Measurements from ENCODE around the gene PODXL. TPM values are rescaled to one million over a fixed set of nuclear protein-coding genes. Genes with fewer than 3 reads are reported as not detected.
A peak's percentile ranks its signal among the peaks of the same experiment; 100 is the strongest.

PODXL gene
- total RNA-seq, 1 experiment from 2014 or later: 727 TPM

- no peak overlapping the region for H3K56ac ChIP-seq (ENCODE audit: insufficient read length, low read depth, low read length)
- H4K5ac ChIP-seq (ENCODE audit: insufficient read length, low read depth, low read length): no peak overlapping the region
- no peaks in the 10 kb centered on the region for H3K79me1 ChIP-seq (ENCODE audit: insufficient read depth, low read depth, low read length, poor library complexity, severe bottlenecking)
- DNase-seq: no peak
- no peak overlapping the region for H3K27ac ChIP-seq (ENCODE audit: insufficient read length, low read depth, low read length)
- H3K9me3 ChIP-seq (ENCODE audit: control insufficient read depth, low read depth, low read length): no peaks in the 10 kb centered on the region
- Mint-ChIP-seq H3K27ac (peak overlapping the region in 2 of 3 experiments; percentile 92 to 93; a peak in 3 of 7 replicates), H3K27me3 (ENCODE audit: low read depth) (no peaks in the 10 kb centered on the region), H3K4me3 (no peak overlapping the region), H3K36me3 (ENCODE audit: insufficient read depth in 1 of 3, low read depth in 3 of 3) (peaks cover 63 to 89% (median 89%) of the 10 kb centered on the region in 3 experiments; a peak in 6 of 7 replicates), H3K4me1 (peaks cover 68 to 92% of the 10 kb centered on the region in 2 experiments), H3K9me3 (no peaks in the 10 kb centered on the region)
- H4K91ac ChIP-seq (ENCODE audit: insufficient read length, low read depth, low read length): no peak overlapping the region
- peaks cover 16% of the 10 kb centered on the region; the same call in 1 of the 2 replicates for H3K4me1 ChIP-seq (ENCODE audit: insufficient read depth, low read length)
- H3T11ph ChIP-seq (ENCODE audit: low read length): no peak overlapping the region
- no peak overlapping the region for H3K4me2 ChIP-seq (ENCODE audit: insufficient read depth, insufficient read length, low read length)
- no CpG with 5 or more reads among the region's 12 CpGs for WGBS (ENCODE audit: extremely low coverage, insufficient read length, low lambda C conversion rate)
- no peak overlapping the region for H2AFZ ChIP-seq (ENCODE audit: low read length)
- H2AK5ac ChIP-seq (ENCODE audit: insufficient read length, low read length): no peak overlapping the region
- H3K4ac ChIP-seq (ENCODE audit: low read depth, low read length): no peak overlapping the region
- H3K14ac ChIP-seq (ENCODE audit: insufficient read depth, low read length): no peak overlapping the region; the same call in 1 of the 2 replicates
- H4K20me1 ChIP-seq (ENCODE audit: control insufficient read depth, insufficient read depth, insufficient read length): peaks cover 5% of the 10 kb centered on the region
- no peak overlapping the region for H2BK12ac ChIP-seq (ENCODE audit: insufficient read length, low read depth, low read length)
- no peak overlapping the region for H2BK20ac ChIP-seq (ENCODE audit: low read depth, low read length, poor library complexity, severe bottlenecking)
- peaks cover 98% of the 10 kb centered on the region for H3K79me2 ChIP-seq (ENCODE audit: insufficient read depth, low read length)
- no peaks in the 10 kb centered on the region for H3K27me3 ChIP-seq (ENCODE audit: insufficient read depth, low read length)
- H3K23me2 ChIP-seq (ENCODE audit: insufficient read length, low read depth, low read length, poor library complexity, severe bottlenecking): no peaks in the 10 kb centered on the region
- no peak overlapping the region for H3K18ac ChIP-seq (ENCODE audit: insufficient read length, low read depth, low read length)
- no peak for TF ChIP-seq CTCF (conservative IDR thresholded peaks at IDR 0.05)
- H4K8ac ChIP-seq (replicated peaks; ENCODE audit: insufficient read length, low read depth, low read length): no peak overlapping the region
- no peak overlapping the region for H3K9ac ChIP-seq (ENCODE audit: extremely low read depth, insufficient read length, low read length)
- no peak overlapping the region for H2BK5ac ChIP-seq (ENCODE audit: insufficient read length, low read length)
- H2BK120ac ChIP-seq (ENCODE audit: low read depth, low read length, poor library complexity, severe bottlenecking): no peak overlapping the region
- H3K23ac ChIP-seq (ENCODE audit: insufficient read length, low read depth, low read length): no peak overlapping the region
- no peak overlapping the region for H2BK15ac ChIP-seq (ENCODE audit: low read depth, low read length)
Measured at GRCh38 chr7:131537571-131537978, 18.9 kb downstream of the PODXL start.
